Bronchial epithelial cell (primary cell): Measurements from ENCODE around the gene RINL. TPM values are rescaled to one million over a fixed set of nuclear protein-coding genes. Genes with fewer than 3 reads are reported as not detected.

Experiments used
- DNase-seq: peaks from one replicate; pipeline ENCODE4 v3.0.0-alpha.2; 2010; ENCODE audit warnings: low read depth
- FAIRE-seq: peaks from 2 replicates; lab custom pipeline; 2011; peaks lifted over from hg19 to GRCh38; lab: Jason Lieb, UNC
- H3K27me3 ChIP-seq: 2 replicates; pipeline ENCODE4 v1.5.1; 2011; ENCODE audit warnings: low read length; ENCODE audit not compliant: control insufficient read depth, insufficient read depth
- H3K36me3 ChIP-seq: 2 replicates; pipeline ENCODE4 v1.5.1; 2011; ENCODE audit warnings: low read length; ENCODE audit not compliant: control insufficient read depth, insufficient read depth
- H3K4me3 ChIP-seq: 2 replicates; pipeline ENCODE4 v1.5.1; 2011; ENCODE audit warnings: mild to moderate bottlenecking, low read depth, low read length, control low read depth
- total RNA-seq: library from RNA; depleted of rRNA; stranded (reverse); fragments of >200 nt; gene quantifications from 2 replicates; pipeline ENCODE4 v1.2.1, GENCODE V29; 2014
- TF ChIP-seq, protein P1 (sequence below): IDR thresholded peaks from 2 replicates; pipeline ENCODE4 v1.5.1; 2011; ENCODE audit warnings: mild to moderate bottlenecking, moderate library complexity, low read length, control low read depth, inconsistent platforms; ENCODE audit not compliant: insufficient read depth, severe bottlenecking

Gene RINL
- total RNA-seq, 1 donor from 2014 or later: 8.7 TPM

DNA sequence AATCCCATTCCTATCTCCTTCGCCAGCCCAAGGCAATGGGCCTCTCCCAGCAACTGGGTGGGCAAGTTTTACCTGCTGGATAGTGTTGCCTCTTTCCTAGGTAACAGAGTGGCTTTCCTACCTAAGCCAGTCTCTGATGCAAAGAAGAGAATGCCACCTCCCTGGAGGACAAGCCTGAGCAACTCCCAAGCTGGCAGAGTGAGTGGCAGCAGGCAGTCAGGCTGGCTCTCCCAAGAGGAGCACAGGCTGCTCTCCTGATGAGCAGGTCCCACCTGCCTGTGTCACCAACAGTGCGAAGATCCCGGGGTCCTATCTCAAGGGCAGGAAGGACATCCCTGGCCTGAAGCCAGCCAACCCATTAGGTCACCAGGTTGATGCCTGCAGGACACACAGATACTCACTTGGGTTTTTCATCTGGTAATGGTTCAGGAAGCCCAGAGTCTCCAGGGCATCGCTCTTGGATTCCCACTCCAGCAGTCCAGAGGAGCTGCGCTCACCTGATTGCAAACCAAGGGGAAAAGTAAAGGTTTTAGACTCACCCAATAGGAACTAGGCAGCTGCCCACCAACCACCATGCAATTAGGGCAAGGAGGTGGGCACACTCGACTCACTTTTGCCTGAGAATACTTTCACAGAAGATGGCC, 41.0 kb downstream of the RINL start:
- H3K4me3 ChIP-seq: no peak overlapping the region
- H3K27me3 ChIP-seq: no peaks in the 10 kb centered on the region
- FAIRE-seq (no peak), DNase-seq (peak; percentile 58)
- H3K36me3 ChIP-seq: peaks cover 25% of the 10 kb centered on the region
- TF ChIP-seq, protein P1, sequence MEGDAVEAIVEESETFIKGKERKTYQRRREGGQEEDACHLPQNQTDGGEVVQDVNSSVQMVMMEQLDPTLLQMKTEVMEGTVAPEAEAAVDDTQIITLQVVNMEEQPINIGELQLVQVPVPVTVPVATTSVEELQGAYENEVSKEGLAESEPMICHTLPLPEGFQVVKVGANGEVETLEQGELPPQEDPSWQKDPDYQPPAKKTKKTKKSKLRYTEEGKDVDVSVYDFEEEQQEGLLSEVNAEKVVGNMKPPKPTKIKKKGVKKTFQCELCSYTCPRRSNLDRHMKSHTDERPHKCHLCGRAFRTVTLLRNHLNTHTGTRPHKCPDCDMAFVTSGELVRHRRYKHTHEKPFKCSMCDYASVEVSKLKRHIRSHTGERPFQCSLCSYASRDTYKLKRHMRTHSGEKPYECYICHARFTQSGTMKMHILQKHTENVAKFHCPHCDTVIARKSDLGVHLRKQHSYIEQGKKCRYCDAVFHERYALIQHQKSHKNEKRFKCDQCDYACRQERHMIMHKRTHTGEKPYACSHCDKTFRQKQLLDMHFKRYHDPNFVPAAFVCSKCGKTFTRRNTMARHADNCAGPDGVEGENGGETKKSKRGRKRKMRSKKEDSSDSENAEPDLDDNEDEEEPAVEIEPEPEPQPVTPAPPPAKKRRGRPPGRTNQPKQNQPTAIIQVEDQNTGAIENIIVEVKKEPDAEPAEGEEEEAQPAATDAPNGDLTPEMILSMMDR: no peak

DNA sequence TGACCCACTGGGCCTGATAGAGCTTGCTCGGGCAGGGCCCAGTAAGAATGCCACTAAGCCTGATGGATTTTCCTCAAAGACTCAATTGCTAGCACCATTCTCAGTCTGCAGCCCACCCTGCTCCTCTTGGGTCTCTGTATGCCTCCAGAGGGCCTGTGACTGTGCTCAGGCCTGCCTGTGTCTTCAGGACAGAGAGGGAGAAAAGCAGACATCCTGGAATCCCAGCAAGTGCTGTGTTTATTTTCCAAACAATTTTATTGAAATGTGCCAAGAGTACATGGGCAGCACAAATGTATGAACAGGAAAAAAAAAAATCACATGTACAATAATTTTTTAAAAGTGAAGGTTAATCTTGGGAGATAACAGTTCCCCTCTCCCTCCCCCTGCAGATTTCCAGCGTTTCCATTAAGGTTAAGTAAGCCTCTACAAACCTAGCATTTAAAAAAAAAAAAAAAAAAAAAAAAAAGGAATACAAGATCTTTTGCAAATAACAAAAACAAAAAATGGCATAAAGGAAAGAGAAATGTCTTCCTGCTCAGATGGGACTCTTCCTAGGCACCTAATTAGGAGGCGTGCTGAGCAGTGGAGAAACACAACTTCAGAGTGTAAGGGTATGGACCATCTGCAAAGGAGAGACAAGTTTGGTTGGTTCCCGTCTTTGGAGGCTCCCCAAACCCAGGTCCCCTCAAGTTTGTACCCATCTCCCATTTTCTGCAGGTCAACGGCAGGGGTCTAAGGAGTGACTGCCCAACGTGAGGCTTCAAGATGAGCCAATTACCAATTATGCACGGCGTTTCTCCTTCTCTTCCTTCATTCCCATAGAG, 41.7 kb downstream of the RINL start:
- TF ChIP-seq, protein P1: no peak
- Histone ChIP-seq H3K27me3 (no peaks in the 10 kb centered on the region), H3K4me3 (no peak overlapping the region), H3K36me3 (peaks cover 22% of the 10 kb centered on the region)
- FAIRE-seq (no peak), DNase-seq (no peak)

GRCh38 chr19:38834590-38834989, 43.5 kb downstream of the RINL start:
- FAIRE-seq: no peak
- no peak overlapping the region for H3K4me3 ChIP-seq
- DNase-seq: no peak
- H3K27me3 ChIP-seq: no peaks in the 10 kb centered on the region
- TF ChIP-seq, protein P1: no peak
- H3K36me3 ChIP-seq: peaks cover 20% of the 10 kb centered on the region

GRCh38 chr19:38834104-38834490, 44.0 kb downstream of the RINL start:
- DNase-seq (no peak), FAIRE-seq (no peak)
- Histone ChIP-seq H3K4me3 (no peak overlapping the region), H3K27me3 (no peaks in the 10 kb centered on the region), H3K36me3 (peaks cover 17% of the 10 kb centered on the region)
- TF ChIP-seq, protein P1: no peak

- DNase-seq: no peak
- FAIRE-seq: no peak
- no peak overlapping the region for H3K4me3 ChIP-seq
- H3K27me3 ChIP-seq: no peaks in the 10 kb centered on the region
- TF ChIP-seq, protein P1: no peak
- peaks cover 14% of the 10 kb centered on the region for H3K36me3 ChIP-seq
Observed at GRCh38 chr19:38833092-38833425, 45.0 kb downstream of the RINL start.
